DMS153 treated with DMSO at 0.1 percent for 48 hours (cell line): Measurements from ENCODE around the gene RIC1.
A peak's percentile ranks its signal among the peaks of the same experiment; 100 is the strongest.
"Not testable (repeated sequence)": the region's sequence is repeated elsewhere in the genome, so short reads cannot be mapped to it uniquely, and the experiment has no call there.

ENCODE experiments used
- DNase-seq: peaks from one replicate; lab custom pipeline; 2025; ENCODE audit not compliant: unreplicated experiment; lab: John Stamatoyannopoulos, UW

Gene RIC1

DNA sequence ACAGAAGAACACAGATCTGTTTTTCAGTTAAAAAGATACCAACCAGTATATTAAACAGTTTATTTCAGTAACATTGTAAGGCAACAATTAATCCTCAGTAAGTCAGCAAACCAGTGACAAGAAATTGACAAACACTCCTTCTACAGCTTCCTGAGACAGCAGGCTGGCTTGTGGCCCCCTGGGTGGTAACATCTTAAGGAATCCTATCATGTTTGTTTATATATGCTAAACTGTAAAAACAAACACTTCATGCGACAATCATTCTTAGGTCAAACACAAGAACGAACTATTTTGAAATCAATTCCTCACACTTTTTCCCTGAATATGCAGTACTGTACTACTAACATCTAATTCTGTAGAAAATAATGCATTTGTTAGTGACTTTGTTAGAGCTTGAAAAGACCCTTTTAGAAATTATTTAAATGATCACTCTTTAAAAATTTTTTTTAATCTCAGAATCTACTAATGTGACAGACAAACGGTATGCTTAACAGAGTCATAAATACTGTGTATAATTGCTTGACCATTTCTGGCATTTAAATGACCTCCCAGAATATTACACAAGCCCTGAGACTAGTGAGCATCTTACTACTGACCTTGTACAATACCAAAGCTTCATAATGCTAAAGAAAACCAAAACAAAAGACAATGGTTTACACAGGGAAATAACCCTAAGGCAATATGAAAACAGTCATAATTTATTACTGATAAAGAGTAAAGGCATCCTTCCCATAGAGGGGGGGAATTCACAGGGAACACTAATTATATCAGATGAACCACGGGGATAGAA lies 155.8 kb downstream of the RIC1 start:
- DNase-seq = no peak

DNA sequence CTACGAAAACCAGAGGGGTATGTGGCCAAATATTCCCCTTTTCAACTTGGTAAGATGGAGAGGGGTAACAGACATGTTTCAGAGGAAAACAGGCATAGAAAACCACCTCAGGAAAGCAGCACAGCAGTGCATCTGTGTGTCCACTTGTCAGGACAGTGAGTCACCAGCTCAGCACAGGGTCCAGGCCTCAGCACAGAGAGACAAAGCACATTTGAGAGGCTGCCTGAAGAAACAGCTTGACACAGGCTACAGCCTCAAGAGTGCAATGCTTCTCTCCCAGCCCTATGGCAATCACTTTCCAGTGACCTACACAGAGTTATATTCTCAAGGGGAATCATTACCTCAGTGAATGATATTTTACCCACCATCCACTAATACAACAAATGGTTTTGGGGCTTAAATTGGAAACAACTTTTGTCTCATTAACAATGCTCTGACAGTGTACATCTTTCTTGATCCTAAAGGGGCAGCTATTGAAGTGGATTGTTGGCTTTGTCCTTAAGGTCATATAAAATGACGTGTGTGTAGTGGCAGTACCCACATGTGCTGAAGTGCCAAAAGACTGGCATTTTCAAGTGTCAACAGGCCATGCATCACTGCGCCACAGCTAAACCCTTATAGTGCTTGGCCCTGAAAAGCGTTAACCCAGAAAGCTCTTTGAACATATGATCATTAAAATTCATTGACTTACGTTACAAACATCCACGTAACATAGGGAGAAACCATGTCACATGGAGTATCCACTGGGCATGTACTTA lies 157.6 kb downstream of the RIC1 start:
- DNase-seq = no peak

DNA sequence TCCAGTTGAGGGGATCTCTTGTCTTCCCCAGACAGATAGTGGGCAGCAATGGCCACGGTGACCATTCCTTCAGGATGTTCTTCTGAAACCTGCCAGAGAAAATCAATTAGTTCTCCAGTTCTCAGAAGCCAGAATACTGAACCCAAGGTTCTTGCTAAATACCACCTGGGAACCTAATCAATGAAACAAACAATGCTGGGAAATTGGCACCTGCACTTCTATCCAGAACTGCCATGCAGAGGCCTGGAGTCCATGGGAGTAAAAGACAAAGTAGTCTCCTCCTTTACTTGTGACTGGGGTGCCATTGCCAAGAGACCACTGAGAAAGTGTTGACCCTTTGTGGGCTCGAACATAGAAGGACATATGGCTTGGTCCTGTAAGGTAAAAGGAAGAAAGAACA lies 158.3 kb downstream of the RIC1 start:
- no peak for DNase-seq

DNA sequence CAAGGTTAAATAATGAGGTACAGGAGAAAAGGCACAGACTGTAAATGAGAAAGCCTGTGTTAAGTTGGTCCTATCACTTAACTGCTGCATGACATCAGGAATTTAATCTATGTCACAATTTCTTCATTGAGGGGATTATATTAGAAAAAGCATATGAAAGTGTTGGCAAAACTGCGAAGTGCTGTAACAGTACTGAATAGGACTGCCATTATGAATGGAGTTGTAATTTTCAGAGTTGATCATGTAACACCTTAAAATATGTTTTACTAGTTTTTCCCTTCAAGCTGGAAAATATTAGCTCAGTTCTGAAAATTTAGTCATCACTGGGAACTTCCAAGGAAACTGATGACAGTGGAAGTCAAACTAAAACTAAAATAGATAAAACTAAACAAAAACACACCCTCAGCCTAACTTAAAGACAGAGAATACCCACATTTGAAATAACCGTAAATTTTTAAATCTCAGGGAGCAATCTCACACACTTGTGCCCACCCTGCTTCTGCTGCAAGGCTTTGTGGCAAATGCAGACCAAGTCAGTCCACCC lies 158.9 kb downstream of the RIC1 start:
- no peak for DNase-seq

DNA sequence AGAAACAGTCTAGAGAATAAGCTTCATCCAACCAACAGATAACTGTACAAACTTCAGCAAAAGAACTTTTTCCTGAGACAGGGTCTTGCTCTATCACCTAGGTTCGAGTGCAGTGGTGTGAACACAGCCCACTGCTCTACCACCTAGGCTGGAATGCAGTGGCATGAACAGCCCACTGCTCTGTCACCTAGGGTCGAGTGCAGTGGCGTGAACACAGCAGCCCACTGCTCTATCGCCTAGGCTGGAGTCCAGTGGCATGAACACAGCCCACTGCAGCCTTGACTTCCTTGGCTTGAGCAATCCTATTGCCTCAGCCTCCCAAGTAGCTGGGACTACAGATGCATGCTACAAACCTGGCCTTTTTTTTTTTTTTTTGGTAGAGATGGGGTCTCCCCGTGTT lies 160.6 kb downstream of the RIC1 start:
- DNase-seq = no peak

DNA sequence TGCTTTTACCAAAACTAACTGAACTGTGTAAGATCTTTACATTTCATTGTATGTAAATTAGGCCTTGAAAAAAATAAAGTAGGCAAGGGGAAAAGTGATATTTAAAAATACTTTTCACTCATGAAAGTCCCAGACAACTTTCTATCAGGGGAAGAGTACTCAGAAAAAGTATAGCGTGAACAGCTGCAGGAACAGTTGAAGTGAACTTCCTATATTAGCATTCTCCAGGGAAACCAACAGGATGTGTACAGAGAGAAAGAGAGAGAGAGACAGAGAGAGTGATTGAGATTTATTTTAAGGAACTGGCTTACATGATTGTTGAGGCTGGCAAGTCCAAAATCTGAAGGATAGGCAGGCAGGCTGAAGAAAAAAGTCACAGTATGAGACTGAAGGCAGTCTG lies 162.0 kb downstream of the RIC1 start:
- DNase-seq = no peak

DNA sequence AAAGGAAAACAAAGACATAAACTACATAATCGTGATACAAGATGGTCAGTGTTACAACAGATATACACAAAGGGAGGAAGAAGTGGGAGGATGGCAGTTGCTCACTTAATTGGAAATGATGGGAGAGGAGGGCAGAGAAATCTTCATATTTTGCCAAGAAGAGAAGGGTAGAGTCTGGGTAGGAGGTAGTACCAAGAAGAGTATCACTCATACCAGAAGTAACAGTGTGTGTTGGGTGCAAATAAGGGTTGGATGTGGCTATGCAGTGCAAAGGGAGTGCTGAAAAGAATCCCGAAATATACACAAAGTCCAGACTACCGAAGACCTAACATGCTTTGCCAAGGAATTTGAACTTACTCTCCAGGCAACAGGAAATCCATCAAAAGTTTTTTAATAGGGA lies 163.0 kb downstream of the RIC1 start:
- no peak for DNase-seq

DNA sequence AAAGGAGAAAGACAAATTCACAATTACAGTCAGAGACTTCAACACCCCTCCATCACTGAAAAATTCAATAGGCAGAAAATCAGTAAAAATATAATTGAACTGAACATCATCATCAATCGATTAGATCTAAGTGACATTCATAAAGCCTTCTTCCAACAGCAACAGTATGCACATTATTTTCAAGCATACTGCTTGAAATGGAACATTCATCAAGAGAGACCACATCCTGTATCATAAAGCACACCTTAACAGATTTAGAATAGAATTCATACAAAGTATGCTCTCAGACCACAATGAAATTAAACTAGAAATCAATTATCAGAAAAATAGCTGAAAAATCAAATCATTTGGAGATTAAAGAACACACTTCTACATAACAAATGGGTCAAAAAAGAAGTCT lies 164.9 kb downstream of the RIC1 start:
- DNase-seq = no peak

DNA sequence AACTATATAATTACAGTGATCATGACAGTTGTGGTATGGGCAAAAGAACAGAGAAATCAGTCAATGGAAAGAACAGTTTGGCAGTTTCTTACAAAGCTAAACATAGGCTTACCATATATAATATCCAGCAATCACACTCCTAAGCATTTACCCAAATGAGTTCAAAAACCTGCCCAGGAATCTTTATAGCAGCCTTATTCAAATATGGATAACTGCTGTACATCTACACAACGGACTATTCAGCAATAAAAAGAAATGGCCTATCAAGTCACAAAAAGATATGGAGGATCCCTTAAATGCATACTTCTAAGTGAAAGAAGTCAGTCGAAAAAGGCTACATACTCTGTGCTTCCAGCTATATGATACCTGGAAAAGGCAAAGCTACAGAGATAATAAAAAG lies 167.4 kb downstream of the RIC1 start:
- DNase-seq = no peak

DNA sequence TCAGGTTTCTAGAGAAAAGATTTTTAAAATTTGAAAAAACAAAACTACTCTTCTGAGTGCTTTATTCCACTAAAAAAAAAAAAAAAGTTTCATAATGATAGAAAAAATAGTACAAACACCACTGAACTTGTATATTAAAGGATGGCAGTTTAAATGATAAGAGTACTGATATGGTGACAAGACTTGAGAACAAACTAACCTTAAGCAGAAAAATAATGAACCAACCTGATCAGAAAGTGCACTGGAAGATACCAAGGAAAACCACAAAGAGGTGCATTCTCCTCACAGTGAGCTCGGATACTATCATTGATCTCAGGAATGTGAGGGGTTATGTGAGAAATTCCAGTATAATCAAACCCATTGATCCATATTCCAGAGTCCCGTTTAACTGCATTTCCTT lies 169.7 kb downstream of the RIC1 start:
- DNase-seq = no peak

DNA sequence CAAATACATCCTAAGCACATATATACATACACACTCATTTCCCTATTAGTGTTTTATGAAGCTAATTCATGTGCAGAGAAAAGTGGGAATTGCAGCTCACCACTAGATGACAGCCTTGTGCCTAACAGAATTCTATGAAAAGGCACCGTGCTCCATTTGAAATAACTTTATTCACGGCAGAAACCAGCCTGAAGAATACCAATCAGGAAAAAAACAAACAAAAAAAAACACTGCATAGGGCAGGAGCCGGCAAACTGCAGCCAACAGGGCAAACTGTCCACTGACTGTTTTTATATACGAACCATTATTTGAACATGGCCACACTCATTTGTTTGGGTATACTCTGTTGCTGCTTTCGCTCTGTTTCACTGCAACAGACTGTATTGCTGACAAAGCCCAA lies 170.4 kb downstream of the RIC1 start:
- DNase-seq = peak; percentile 17

DNA sequence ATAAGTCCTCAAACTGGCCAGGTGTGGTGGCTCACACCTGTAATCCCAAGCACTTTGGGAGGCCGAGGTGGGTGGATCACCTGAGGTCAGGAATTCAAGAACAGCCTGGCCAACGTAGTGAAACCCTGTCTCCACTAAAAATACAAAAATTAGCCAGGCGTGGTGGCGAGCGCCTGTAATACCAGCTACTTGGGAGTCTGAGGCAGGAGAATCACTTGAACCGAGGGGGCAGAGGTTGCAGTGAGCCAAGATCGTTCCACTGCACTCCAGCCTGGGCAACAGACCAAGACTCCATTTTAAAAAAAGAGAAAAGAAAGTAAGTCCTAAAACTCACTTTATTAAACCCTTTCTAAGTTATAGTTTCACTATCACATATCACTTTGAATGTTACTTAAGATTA lies 171.5 kb downstream of the RIC1 start:
- DNase-seq = not testable (repeated sequence)

DNA sequence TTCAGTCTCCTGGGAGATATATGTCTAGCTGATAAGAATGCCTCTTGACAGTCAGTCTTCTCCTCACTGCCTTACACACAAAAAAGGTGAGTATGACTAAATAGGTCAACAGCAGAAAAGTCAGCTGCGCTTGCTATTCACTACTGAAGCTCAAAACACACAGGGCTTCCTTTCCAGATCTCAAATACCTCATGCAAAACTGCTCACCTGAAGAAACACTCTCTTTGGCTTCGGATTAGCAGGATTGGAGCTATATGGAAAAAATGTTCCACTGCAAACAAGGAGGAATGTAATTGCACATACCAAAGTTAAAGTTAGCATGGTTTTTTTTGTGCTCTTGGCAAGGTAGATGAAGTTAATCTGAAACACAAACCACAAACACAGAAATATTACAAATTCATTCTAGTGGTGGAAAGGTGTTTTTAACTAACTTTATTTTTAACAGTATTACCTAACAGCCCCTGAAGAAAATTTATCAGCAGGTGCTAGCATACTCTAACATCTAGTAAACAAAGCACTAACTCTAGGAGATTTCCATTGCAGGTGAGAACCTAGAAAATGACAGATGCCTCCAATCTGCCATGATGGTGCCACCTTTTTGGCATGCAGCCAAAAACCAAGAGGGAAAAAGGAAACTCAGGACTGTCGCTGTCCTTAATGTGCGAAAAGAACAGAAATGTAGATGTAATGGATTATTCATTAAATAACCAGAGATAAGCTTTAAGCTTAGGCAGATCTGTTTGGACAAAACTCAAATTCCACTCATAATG lies 172.2 kb downstream of the RIC1 start:
- no peak for DNase-seq

DNA sequence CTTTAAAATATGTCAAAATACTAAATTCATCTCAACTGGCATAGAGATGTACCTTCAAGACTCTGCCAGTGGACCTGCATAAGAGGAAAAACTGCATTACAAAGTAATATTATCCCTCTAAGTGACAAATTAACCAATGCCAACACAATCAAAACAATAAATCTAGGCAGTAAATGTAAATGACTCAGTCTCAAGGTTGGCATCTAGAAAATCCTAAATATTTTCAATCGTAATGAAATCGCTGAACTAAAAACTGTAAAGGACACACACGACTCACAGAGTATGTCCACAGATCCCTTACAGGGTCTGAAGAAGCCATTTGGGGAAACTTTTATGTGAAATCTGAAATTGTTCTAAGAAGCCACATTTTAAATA lies 172.8 kb downstream of the RIC1 start:
- no peak for DNase-seq

DNA sequence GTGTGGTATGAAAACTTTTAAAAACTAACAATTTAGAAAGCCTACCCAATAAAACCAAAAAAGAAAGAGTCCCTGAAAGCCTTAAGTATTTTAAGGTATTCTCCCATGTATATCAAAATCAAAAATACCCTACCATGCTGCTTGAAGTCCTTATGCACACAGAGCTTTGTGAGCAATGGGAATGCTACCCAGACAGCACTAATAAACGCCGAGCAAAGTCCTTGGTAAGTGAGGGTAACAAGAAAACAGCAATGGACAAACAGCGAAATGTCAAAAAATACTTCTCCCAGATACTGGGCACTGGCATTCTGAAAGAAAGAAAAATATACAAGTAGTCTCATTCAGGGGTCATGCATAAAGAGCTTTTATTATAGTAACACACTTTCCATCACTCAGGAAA lies 176.6 kb downstream of the RIC1 start:
- DNase-seq = no peak

DNA sequence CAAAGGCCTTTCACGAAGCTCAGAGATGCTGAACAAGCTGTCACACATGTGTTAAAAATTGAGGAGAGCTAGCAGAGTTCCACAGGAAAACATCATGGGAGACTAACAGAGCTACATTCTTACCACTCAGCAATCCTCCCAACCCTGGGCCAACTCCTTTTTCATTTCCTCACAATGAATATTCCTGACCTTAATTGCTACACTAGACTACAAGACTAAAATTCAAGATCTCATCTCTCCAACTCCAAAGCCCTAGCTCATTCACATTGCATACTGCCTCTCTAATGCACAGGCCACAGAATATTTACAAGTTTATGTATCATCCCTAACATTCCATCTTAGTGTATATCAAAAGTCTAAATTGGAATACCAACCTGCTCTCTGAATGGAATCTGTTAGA lies 182.8 kb downstream of the RIC1 start:
- DNase-seq = no peak

DNA sequence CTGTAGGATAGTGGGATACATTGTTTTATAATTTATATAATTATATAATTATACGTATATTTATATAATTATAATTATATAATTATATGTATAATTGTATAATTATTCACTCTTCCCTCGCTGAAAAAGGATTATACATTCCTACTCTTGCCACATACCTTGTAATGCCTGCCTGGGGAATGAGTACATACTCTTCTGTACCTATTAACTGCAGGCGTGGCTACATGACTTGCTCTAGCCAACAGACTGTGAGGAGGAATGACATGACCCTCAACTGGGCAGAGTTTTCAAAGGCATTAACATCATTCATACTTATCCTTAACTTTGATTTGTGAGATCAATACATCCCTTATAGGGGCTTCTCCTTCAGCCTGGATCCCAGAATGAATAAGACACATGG lies 184.9 kb downstream of the RIC1 start:
- no peak for DNase-seq

DNA sequence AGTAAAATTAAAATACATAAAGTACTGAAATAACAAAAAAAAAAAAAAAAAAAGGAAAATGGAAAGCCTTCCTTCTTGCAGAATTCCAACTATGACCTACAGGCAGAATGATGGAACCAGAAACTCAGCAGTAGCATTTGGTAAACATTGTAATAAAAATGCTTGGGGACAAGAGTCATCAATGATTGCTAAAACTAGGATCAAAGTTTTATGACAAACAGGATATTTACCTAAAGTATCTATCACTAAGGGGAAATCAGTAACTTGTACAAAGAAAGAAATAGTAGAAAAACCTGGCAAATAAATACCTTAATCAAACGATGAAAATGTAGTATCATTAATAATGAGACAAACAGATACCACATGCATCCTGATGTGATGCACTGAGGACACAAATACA lies 186.6 kb downstream of the RIC1 start:
- DNase-seq = no peak

DNA sequence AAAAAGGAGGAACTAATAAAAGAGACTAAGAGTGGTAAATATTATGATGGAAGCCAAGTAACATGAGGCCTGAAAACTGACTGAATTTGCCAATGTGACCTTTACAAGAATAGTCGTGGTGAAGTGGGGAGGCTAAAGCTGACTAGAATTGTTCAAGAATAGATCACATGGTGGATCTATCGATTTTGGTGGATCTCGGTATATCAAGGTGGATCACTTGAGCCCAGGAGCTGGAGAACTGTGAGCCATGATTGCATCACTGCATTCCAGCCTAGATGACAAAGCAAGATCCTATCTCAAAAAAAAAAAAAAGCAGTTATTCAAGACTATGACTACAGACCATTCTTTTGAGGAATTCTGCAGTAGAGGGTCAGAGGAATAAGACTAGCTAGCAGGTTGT lies 189.0 kb downstream of the RIC1 start:
- no peak for DNase-seq

DNA sequence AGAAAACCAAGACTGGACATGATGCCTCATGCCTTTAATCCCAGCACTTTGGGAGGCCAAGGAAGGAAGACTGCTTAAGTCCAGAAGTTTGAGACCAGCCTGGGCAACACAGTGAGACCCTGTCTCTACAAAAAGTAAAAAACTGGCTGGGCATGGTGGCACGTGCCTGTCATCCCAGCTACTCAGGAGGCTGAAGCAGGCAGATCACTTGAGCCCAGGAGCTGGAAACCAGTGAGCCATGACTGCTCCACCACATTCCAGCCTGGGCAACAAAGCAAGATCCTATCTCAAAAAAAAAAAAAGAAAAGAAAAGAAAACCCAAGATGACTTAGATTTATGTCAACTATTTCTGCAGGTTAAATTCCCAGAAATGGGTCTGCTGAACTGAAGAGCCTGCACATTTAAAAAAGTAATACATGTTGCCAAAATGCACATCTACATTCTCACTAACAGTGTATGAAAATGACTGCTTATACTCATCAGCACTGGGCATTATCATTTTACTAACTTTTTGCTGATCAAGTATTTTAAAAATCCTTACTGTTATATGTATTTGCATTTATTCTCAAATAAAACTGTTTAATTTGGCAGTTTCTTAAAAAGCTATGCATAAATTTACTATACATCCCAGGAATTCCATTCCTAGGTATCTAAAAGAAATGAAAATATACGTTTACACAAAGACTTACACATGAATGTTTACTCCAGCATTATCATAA lies 189.7 kb downstream of the RIC1 start:
- DNase-seq = no peak

DNA sequence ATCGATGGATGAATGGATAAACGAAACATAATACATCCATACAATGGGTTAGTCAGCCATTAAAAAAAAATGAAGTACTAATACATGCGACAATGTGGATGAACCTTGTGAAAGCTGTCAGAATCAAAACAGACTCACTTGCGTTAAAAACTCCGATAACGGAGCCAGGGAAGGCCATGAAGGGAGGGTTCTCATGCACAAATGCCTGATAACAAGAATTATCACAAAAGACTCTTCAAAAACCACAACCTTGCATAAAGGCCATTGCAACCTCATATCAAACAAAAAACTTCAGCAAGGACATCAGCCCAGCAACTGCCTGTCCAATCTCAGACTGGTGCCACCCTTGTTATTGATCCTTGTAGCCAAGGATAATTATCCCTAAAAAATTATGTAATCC lies 190.3 kb downstream of the RIC1 start:
- DNase-seq = no peak
